K562 (cell line): ENCODE measurements around the gene MXI1. TPM values are rescaled to one million over a fixed set of nuclear protein-coding genes. Genes with fewer than 3 reads are reported as not detected.

Source experiments
- ATAC-seq: fragments of 200-7000 bp; cut with Tn5 transposase; 3 replicates; pipeline ENCODE4 v1.9.1; 2020; ENCODE audit warnings: moderate library complexity
- BruUV-seq: library from RNA; stranded (reverse); fragments of 400-500 nt; replicated peaks from 2 replicates; lab custom pipeline; 2021; lab: Mats Ljungman, UMichigan
- CTCF ChIA-PET: fragments of 300-600 bp; formaldehyde crosslinking; extraction: SDS; loops from one replicate; lab custom pipeline; 2021; ENCODE audit warnings: low intra/inter-chr PET ratio; lab: Yijun Ruan, JAX
- POLR2A ChIA-PET: fragments of 300-600, 350-650 bp; sonication (Branson Sonifier 250); formaldehyde crosslinking; extraction: SDS; loops from one replicate; lab custom pipeline; 2021; ENCODE audit warnings: antibody characterized with exemption, inconsistent platforms; lab: Yijun Ruan, JAX
- DNase-seq, 4 experiments: peaks; one replicate each; pipeline versions ENCODE4 v3.0.0 to v3.0.0-alpha.2; 2011 to 2018; ENCODE audit warnings: low spot score in 3 of 4, mixed read lengths in 3 of 4; ENCODE audit errors: extremely low read depth in 1 of 4
- FAIRE-seq: peaks from 2 replicates; lab custom pipeline; 2011; peaks lifted over from hg19 to GRCh38; lab: Jason Lieb, UNC
- H2AFZ ChIP-seq: 2 replicates; pipeline ENCODE4 v1.6.0; 2011; ENCODE audit warnings: low read depth, low read length, control low read depth, inconsistent platforms
- H3K27ac ChIP-seq: fragments of 200-600 bp; 3 replicates; pipeline ENCODE4 v1.8.0; 2011; ENCODE audit warnings: low read depth, mild to moderate bottlenecking, control low read depth, inconsistent platforms, low read length, moderate library complexity, mixed read lengths; ENCODE audit errors: extremely low read depth
- H3K27me3 ChIP-seq, 2 experiments: fragments of 300-600 bp in 1 of 2; 2 replicates in 1 of 2; 3 replicates in 1 of 2; pipeline versions ENCODE4 v1.6.0 to v1.8.0; 2011; ENCODE audit warnings: inconsistent platforms in 2 of 2, low read length in 2 of 2, mild to moderate bottlenecking in 1 of 2, mixed read lengths in 1 of 2, moderate library complexity in 1 of 2; ENCODE audit not compliant: control insufficient read depth in 2 of 2, insufficient read depth in 2 of 2
- H3K36me3 ChIP-seq: fragments of 300-600 bp; 3 replicates; pipeline ENCODE4 v1.8.0; 2011; ENCODE audit warnings: mild to moderate bottlenecking, low read length, inconsistent platforms; ENCODE audit not compliant: control insufficient read depth, insufficient read depth
- H3K4me1 ChIP-seq, 2 experiments: fragments of 200-600 bp in 1 of 2; replicated peaks in 1 of 2; 2 replicates in 1 of 2; 3 replicates in 1 of 2; pipeline versions ENCODE4 v1.5.1 to v1.8.0; 2011; ENCODE audit warnings: inconsistent platforms in 2 of 2, low read length in 2 of 2, mild to moderate bottlenecking in 1 of 2, mixed read lengths in 1 of 2, moderate library complexity in 1 of 2; ENCODE audit not compliant: control insufficient read depth in 2 of 2, insufficient read depth in 2 of 2
- H3K4me2 ChIP-seq: 2 replicates; pipeline ENCODE4 v1.6.1; 2011; ENCODE audit warnings: low read length, control low read depth, inconsistent platforms, mixed read lengths; ENCODE audit not compliant: insufficient read depth
- H3K4me3 ChIP-seq: fragments of 200-600 bp; sonication (generic), shearing (Covaris generic); 2 replicates; pipeline ENCODE4 v1.5.1; 2016; ENCODE audit warnings: control low read depth, inconsistent platforms
- H3K79me2 ChIP-seq: fragments of 200-600 bp; 3 replicates; pipeline ENCODE4 v1.8.0; 2011; ENCODE audit warnings: low read length, inconsistent platforms; ENCODE audit not compliant: control insufficient read depth, insufficient read depth
- H3K9ac ChIP-seq, 2 experiments: 2 replicates each; pipeline versions ENCODE4 v1.6.0 to v1.6.1; 2011; ENCODE audit warnings: low read depth in 2 of 2, low read length in 2 of 2, control low read depth in 1 of 2, inconsistent platforms in 1 of 2, mild to moderate bottlenecking in 1 of 2, mixed read lengths in 1 of 2; ENCODE audit not compliant: insufficient read depth in 1 of 2
- H3K9me1 ChIP-seq: one replicate; pipeline ENCODE4 v1.6.0; 2011; ENCODE audit warnings: inconsistent platforms, mild to moderate bottlenecking, low read length, moderate library complexity; ENCODE audit not compliant: control insufficient read depth, insufficient read depth
- H3K9me3 ChIP-seq: replicated peaks from 2 replicates; pipeline ENCODE4 v1.5.1; 2011; ENCODE audit warnings: low read depth, low read length, inconsistent platforms; ENCODE audit not compliant: control insufficient read depth, insufficient read depth
- H4K20me1 ChIP-seq: replicated peaks from 2 replicates; pipeline ENCODE4 v1.6.1; 2011; ENCODE audit warnings: low read length, inconsistent platforms, mixed read lengths; ENCODE audit not compliant: control insufficient read depth, insufficient read depth
- CBX8 ChIP-seq: fragments of 200-600 bp; sonication (generic); IDR thresholded peaks from 2 replicates; pipeline ENCODE4 v1.6.1; 2012; ENCODE audit warnings: borderline replicate concordance, mixed run types, low read depth, mild to moderate bottlenecking, moderate library complexity, mixed read lengths, low read length, control low read depth, inconsistent platforms; ENCODE audit not compliant: poor library complexity, severe bottlenecking; ENCODE audit errors: extremely low read depth
- CHCHD3 ChIP-seq: fragments of 250-450 bp; sonication (Bioruptor Pico); IDR thresholded peaks from 2 replicates; pipeline ENCODE4 v2.1.2; 2022; ENCODE audit warnings: mild to moderate bottlenecking
- MITF ChIP-seq: IDR thresholded peaks from 2 replicates; pipeline ENCODE4 v1.6.1; 2014; ENCODE audit warnings: antibody characterized with exemption
- RBM25 ChIP-seq: fragments of 200-400 bp; formaldehyde crosslinking; IDR thresholded peaks from 2 replicates; pipeline ENCODE4 v1.6.1; 2018; ENCODE audit warnings: low read length, low read depth, moderate library complexity; ENCODE audit not compliant: severe bottlenecking
- RNF2 ChIP-seq: sonication (generic); IDR thresholded peaks from 2 replicates; pipeline ENCODE4 v1.6.1; 2016
- WGBS: fragments of 100-300 bp; shearing (Covaris generic); methylation state at CpG from one replicate; pipeline ENCODE4 v1.1.6; 2016; ENCODE audit warnings: low coverage, mixed read lengths; ENCODE audit not compliant: insufficient coverage; ENCODE audit errors: missing lambda C conversion rate; 5-methylcytosine and 5-hydroxymethylcytosine counted together
- in situ Hi-C: fragments of 300-500 bp; cut with MboI; formaldehyde crosslinking; loops from 4 replicates; pipeline ENCODE4 v1.15.0; 2018; ENCODE audit warnings: inconsistent platforms, mixed read lengths
- intact Hi-C: fragments of 100-400 bp; cut with micrococcal nuclease; formaldehyde crosslinking; loops from 2 replicates; pipeline ENCODE4 v1.14.2; 2022
- polyA plus RNA-seq, 8 experiments: library from polyadenylated mRNA; depleted of rRNA in 4 of 8; stranded (reverse) in 5 of 8; unstranded in 3 of 8; fragments of >200 nt; fragmentation: Nextera tagmentation in 2 of 8; fragmentation: Illumina TruSeq in 1 of 8; extraction: Ambion mirVana in 2 of 8; extraction: Trizol in 1 of 8; gene quantifications; 2 replicates each; pipeline versions ENCODE4 v1.2.1 to v1.2.3, GENCODE V29; 2011 to 2014; ENCODE audit warnings: inconsistent platforms in 1 of 8, missing spikeins in 1 of 8
- total RNA-seq, 7 experiments: library from RNA; depleted of rRNA in 6 of 7; stranded (reverse); fragments of >200 nt in 6 of 7; fragmentation: Illumina TruSeq in 2 of 7; extraction: Trizol in 2 of 7; gene quantifications; 2 replicates each; pipeline versions ENCODE4 v1.2.1 to v1.2.3, GENCODE V29; 2011 to 2021; ENCODE audit warnings: low replicate concordance in 1 of 7
- TF ChIP-seq, protein P1 (sequence below), 2 experiments: fragments of 250-450 bp in 1 of 2; fragments of 450-650 bp in 1 of 2; sonication (Bioruptor Pico) in 1 of 2; IDR thresholded peaks; 2 replicates each; pipeline versions ENCODE4 v1.6.1 to v1.8.0; 2016 to 2021; ENCODE audit warnings: mild to moderate bottlenecking in 2 of 2, moderate library complexity in 2 of 2, missing compliant biosample characterization in 1 of 2, missing genetic modification characterization in 1 of 2

MXI1 gene
- total and polyA plus RNA-seq, 9 of the 15 experiments (the other 6 are each of a cell fraction or from before 2014, with no cell fraction given) = 9.1 to 23.7 (median 14.8) TPM

GRCh38 chr10:110327262-110327914 is 120.0 kb downstream of the MXI1 start:
- H2AFZ ChIP-seq = no peak overlapping the region
- no peaks in the 10 kb centered on the region; the same call in 1 of the 2 replicates for H3K9me3 ChIP-seq
- intact Hi-C loops = no loop called here
- no peak overlapping the region for H3K4me3 ChIP-seq
- H3K4me1 ChIP-seq = no peaks in the 10 kb centered on the region
- no peak for ATAC-seq
- DNase-seq = no peak
- no peak for TF ChIP-seq MITF
- TF ChIP-seq RBM25 = no peak
- TF ChIP-seq, protein P1, sequence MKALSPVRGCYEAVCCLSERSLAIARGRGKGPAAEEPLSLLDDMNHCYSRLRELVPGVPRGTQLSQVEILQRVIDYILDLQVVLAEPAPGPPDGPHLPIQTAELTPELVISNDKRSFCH (CRISPR knock-in tag; IDR thresholded peaks at IDR 0.05) = no peak
- TF ChIP-seq, protein P1 (tag; IDR thresholded peaks at IDR 0.05) = no peak
- no peak for TF ChIP-seq CBX8
- TF ChIP-seq CHCHD3 = no peak
- no peak for TF ChIP-seq RNF2
- TF ChIP-seq, all 486 proteins: peak for 0
- no peak overlapping the region for H3K4me2 ChIP-seq
- no peaks in the 10 kb centered on the region for H3K36me3 ChIP-seq
- no peak for FAIRE-seq
- in situ Hi-C loops = loop anchor here (10.0 kb wide), 1 partner anchor 1847 kb away; no protein-coding TSS in a partner anchor
- H3K79me2 ChIP-seq = no peaks in the 10 kb centered on the region
- no peak overlapping the region for H3K9ac ChIP-seq
- no peak overlapping the region for H3K27ac ChIP-seq
- BruUV-seq = no TSS peak
- no peaks in the 10 kb centered on the region for H4K20me1 ChIP-seq
- peaks cover 3 to 10% of the 10 kb centered on the region in 2 experiments; a peak in 1 of 5 replicates for H3K27me3 ChIP-seq
- no peaks in the 10 kb centered on the region for H3K9me1 ChIP-seq
- 2% methylated on average over 5 of the region's 5 CpGs for WGBS
- POLR2A ChIA-PET = interaction anchor here (0.6 kb wide), 1 partner anchor 175 kb away, joined by 4 read pairs; no protein-coding TSS in a partner anchor
- CTCF ChIA-PET = no interaction called here
